Measurements from ENCODE around the gene CABP2.

GRCh38 chr11:67522338-67522737 lies 908 bp downstream of the CABP2 start:
- TF ChIP-seq, protein P1, sequence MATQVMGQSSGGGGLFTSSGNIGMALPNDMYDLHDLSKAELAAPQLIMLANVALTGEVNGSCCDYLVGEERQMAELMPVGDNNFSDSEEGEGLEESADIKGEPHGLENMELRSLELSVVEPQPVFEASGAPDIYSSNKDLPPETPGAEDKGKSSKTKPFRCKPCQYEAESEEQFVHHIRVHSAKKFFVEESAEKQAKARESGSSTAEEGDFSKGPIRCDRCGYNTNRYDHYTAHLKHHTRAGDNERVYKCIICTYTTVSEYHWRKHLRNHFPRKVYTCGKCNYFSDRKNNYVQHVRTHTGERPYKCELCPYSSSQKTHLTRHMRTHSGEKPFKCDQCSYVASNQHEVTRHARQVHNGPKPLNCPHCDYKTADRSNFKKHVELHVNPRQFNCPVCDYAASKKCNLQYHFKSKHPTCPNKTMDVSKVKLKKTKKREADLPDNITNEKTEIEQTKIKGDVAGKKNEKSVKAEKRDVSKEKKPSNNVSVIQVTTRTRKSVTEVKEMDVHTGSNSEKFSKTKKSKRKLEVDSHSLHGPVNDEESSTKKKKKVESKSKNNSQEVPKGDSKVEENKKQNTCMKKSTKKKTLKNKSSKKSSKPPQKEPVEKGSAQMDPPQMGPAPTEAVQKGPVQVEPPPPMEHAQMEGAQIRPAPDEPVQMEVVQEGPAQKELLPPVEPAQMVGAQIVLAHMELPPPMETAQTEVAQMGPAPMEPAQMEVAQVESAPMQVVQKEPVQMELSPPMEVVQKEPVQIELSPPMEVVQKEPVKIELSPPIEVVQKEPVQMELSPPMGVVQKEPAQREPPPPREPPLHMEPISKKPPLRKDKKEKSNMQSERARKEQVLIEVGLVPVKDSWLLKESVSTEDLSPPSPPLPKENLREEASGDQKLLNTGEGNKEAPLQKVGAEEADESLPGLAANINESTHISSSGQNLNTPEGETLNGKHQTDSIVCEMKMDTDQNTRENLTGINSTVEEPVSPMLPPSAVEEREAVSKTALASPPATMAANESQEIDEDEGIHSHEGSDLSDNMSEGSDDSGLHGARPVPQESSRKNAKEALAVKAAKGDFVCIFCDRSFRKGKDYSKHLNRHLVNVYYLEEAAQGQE (IDR thresholded peaks at IDR 0.05), result no peak
- TF ChIP-seq, protein P2, sequence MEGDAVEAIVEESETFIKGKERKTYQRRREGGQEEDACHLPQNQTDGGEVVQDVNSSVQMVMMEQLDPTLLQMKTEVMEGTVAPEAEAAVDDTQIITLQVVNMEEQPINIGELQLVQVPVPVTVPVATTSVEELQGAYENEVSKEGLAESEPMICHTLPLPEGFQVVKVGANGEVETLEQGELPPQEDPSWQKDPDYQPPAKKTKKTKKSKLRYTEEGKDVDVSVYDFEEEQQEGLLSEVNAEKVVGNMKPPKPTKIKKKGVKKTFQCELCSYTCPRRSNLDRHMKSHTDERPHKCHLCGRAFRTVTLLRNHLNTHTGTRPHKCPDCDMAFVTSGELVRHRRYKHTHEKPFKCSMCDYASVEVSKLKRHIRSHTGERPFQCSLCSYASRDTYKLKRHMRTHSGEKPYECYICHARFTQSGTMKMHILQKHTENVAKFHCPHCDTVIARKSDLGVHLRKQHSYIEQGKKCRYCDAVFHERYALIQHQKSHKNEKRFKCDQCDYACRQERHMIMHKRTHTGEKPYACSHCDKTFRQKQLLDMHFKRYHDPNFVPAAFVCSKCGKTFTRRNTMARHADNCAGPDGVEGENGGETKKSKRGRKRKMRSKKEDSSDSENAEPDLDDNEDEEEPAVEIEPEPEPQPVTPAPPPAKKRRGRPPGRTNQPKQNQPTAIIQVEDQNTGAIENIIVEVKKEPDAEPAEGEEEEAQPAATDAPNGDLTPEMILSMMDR (IDR thresholded peaks at IDR 0.05; ENCODE audit: low read depth, low read length, missing input control), result no peak
- TF ChIP-seq TAF1 (conservative IDR thresholded peaks at IDR 0.05) (no peak), ZBTB33 (IDR thresholded peaks at IDR 0.05) (no peak), RAD21 (IDR thresholded peaks at IDR 0.05) (no peak), JUND (IDR thresholded peaks at IDR 0.05) (no peak), MAX (IDR thresholded peaks at IDR 0.05) (no peak), SP1 (IDR thresholded peaks at IDR 0.05) (no peak), RXRA (IDR thresholded peaks at IDR 0.05) (no peak), GABPA (IDR thresholded peaks at IDR 0.05 in 1 of 2, conservative IDR thresholded peaks at IDR 0.05 in 1 of 2) (no peak), HNF4A (conservative IDR thresholded peaks at IDR 0.05) (no peak)
